Omental fat pad (tissue), 4 donors: ENCODE data around the gene ZFP64. TPM values are rescaled to one million over a fixed set of nuclear protein-coding genes. Genes with fewer than 3 reads are reported as not detected.

Experiments
- ATAC-seq: fragments of 150-250 bp; one replicate; pipeline ENCODE4 v1.9.1; 2016; ENCODE audit warnings: mild to moderate bottlenecking, moderate library complexity; ENCODE audit not compliant: low FRiP score
- DNase-seq: peaks from one replicate; pipeline ENCODE4 v3.0.0-alpha.2; 2019; ENCODE audit warnings: low spot score
- total RNA-seq, 4 donors: library from RNA; depleted of rRNA; stranded (reverse); fragments of >200 nt; gene quantifications; one replicate each; pipeline ENCODE4 v1.1.0, GENCODE V29; 2016
- TF ChIP-seq, protein P1 (sequence below), 3 donors: fragments of 450-650 bp; IDR thresholded peaks; one replicate each; pipeline ENCODE4 v1.5.1; 2016 to 2017; ENCODE audit warnings: antibody characterized with exemption in 3 of 3, mild to moderate bottlenecking in 3 of 3, moderate library complexity in 2 of 3

Gene ZFP64
- total RNA-seq, 4 donors from 2014 or later: 7.1 to 9.3 (median 9.3) TPM

DNA sequence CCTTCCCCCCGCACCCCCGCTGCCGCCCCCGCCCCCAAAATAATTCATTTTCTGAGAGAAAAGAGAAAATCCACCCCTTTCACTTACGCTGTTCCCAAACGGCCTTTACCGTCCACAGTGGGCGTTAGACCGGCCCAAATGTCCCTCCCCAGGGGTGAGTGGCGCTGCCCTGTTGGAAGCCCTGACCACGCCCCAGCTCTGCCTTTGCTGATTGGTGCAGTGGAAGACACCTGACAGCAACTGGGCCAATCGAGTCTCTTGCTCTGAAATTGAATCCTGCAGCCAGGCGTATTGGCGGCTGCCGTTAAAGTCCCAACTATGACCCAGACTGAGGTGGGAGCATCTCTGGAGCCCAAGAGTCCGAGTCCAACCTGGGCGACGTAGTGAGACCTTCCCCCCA lies 15.7 kb downstream of the ZFP64 start:
- TF ChIP-seq, protein P1, sequence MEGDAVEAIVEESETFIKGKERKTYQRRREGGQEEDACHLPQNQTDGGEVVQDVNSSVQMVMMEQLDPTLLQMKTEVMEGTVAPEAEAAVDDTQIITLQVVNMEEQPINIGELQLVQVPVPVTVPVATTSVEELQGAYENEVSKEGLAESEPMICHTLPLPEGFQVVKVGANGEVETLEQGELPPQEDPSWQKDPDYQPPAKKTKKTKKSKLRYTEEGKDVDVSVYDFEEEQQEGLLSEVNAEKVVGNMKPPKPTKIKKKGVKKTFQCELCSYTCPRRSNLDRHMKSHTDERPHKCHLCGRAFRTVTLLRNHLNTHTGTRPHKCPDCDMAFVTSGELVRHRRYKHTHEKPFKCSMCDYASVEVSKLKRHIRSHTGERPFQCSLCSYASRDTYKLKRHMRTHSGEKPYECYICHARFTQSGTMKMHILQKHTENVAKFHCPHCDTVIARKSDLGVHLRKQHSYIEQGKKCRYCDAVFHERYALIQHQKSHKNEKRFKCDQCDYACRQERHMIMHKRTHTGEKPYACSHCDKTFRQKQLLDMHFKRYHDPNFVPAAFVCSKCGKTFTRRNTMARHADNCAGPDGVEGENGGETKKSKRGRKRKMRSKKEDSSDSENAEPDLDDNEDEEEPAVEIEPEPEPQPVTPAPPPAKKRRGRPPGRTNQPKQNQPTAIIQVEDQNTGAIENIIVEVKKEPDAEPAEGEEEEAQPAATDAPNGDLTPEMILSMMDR (IDR thresholded peaks at IDR 0.05): no peak
- no peak for ATAC-seq
- no peak for DNase-seq

- DNase-seq: no peak
- TF ChIP-seq, protein P1 (IDR thresholded peaks at IDR 0.05): no peak
- no peak for ATAC-seq
These were observed 19.1 kb downstream of the ZFP64 start for GRCh38 chr20:52172392-52173047.

- TF ChIP-seq, protein P1 (IDR thresholded peaks at IDR 0.05): no peak
- DNase-seq (no peak), ATAC-seq (no peak)
These were observed 20.6 kb downstream of the ZFP64 start for GRCh38 chr20:52171025-52171424.

- TF ChIP-seq, protein P1 (IDR thresholded peaks at IDR 0.05): no peak
- no peak for ATAC-seq
- no peak for DNase-seq
These were observed 23.5 kb downstream of the ZFP64 start for GRCh38 chr20:52168116-52168515.

- TF ChIP-seq, protein P1 (IDR thresholded peaks at IDR 0.05): no peak
- ATAC-seq: no peak
These were observed 24.2 kb downstream of the ZFP64 start for GRCh38 chr20:52167232-52167840.

DNA sequence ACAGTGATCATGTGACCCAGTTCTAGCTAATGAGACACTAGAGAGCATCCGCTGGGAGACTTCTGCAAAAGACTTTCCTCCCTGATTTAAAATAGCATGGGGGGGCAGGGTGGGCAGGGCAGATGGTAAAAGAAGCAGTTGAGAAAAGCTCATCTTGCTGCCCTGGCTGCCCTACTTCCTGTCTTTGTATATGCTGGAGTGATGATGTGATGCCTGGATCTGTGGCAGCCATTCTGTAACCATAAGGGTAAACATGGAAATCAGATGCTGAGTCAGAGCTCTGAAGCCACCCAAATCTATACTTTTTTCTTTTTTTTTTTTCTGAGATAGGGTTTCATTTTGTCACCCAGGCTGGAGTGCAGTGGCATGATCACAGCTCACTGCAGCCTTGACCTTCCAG lies 25.4 kb downstream of the ZFP64 start:
- ATAC-seq: no peak
- no peak for DNase-seq
- TF ChIP-seq, protein P1 (IDR thresholded peaks at IDR 0.05): no peak

More at GRCh38 chr20:52167232-52167840, 24.2 kb downstream of the ZFP64 start:
- DNase-seq: no peak
